ENCODE results near the gene TMEM132A.

TMEM132A gene

GRCh38 chr11:60938500-60938899 is 14.2 kb downstream of the TMEM132A start:
- no peak for DNase-seq

- no peak for DNase-seq
Observed at GRCh38 chr11:60939301-60939700, 15.0 kb downstream of the TMEM132A start.

GRCh38 chr11:60939855-60940254 is 15.6 kb downstream of the TMEM132A start:
- DNase-seq, result no peak

GRCh38 chr11:60941371-60942119 is 17.3 kb downstream of the TMEM132A start:
- no peak for DNase-seq

GRCh38 chr11:60942219-60942618 is 18.0 kb downstream of the TMEM132A start:
- no peak for DNase-seq

- no peak for DNase-seq
Observed at GRCh38 chr11:60942970-60943565, 18.8 kb downstream of the TMEM132A start.

GRCh38 chr11:60944490-60945294 is 20.4 kb downstream of the TMEM132A start:
- DNase-seq, result no peak

- no peak for DNase-seq
Observed at GRCh38 chr11:60945295-60945667, 21.0 kb downstream of the TMEM132A start.

GRCh38 chr11:60946601-60947264 is 22.5 kb downstream of the TMEM132A start:
- DNase-seq, result no peak

- DNase-seq, result no peak
Observed at GRCh38 chr11:60947700-60948099, 23.4 kb downstream of the TMEM132A start.

GRCh38 chr11:60948250-60948649 is 24.0 kb downstream of the TMEM132A start:
- no peak for DNase-seq

GRCh38 chr11:60950024-60950423 is 25.8 kb downstream of the TMEM132A start:
- no peak for DNase-seq

GRCh38 chr11:60950933-60951605 is 26.8 kb downstream of the TMEM132A start:
- DNase-seq, result no peak

GRCh38 chr11:60951606-60951903 is 27.3 kb downstream of the TMEM132A start:
- DNase-seq, result no peak

GRCh38 chr11:60951904-60952741 is 27.9 kb downstream of the TMEM132A start, which contains the start of gene SLC15A3:
Gene SLC15A3 (minus strand): TSS chr11:60952176. CDS start chr11:60951551, 625 bp downstream.
- no peak for DNase-seq

- no peak for DNase-seq
Observed at GRCh38 chr11:60952742-60953170, 28.5 kb downstream of the TMEM132A start.

- DNase-seq, result no peak
Observed at GRCh38 chr11:60953781-60954180, 29.5 kb downstream of the TMEM132A start.

- DNase-seq, result no peak
Observed at GRCh38 chr11:60954421-60954820, 30.2 kb downstream of the TMEM132A start.

- no peak for DNase-seq
Observed at GRCh38 chr11:60955571-60955970, 31.3 kb downstream of the TMEM132A start.

- DNase-seq, result no peak
Observed at GRCh38 chr11:60957188-60957587, 32.9 kb downstream of the TMEM132A start.

- no peak for DNase-seq
Observed at GRCh38 chr11:60959431-60959830, 35.2 kb downstream of the TMEM132A start.

GRCh38 chr11:60960405-60960804 is 36.1 kb downstream of the TMEM132A start:
- no peak for DNase-seq
